ENCODE measurements around the gene SPIN4. TPM values are rescaled to one million over a fixed set of nuclear protein-coding genes. Genes with fewer than 3 reads are reported as not detected.

SPIN4 gene
- total RNA-seq = 2.3 and 2.4 TPM in 2 replicates

GRCh38 chrX:63350941-63351616 lies at the start of gene SPIN4:
TSS of gene SPIN4 (minus strand) at chrX:63351332. CDS start at chrX:63350819, 513 bp downstream.

Data from aortic smooth muscle cell (primary cell).